Umbilical cord (tissue), 2 donors: ENCODE measurements around the gene IGF2R. TPM values are rescaled to one million over a fixed set of nuclear protein-coding genes. Genes with fewer than 3 reads are reported as not detected.

Experiments
- DNase-seq: peaks from one replicate; pipeline ENCODE4 v3.0.0-alpha.2; 2015; ENCODE audit warnings: low spot score
- total RNA-seq: library from RNA; depleted of rRNA; stranded (reverse); fragments of >200 nt; gene quantifications from one replicate; pipeline ENCODE4 v1.2.3, GENCODE V29; 2014; ENCODE audit warnings: low replicate concordance; ENCODE audit not compliant: insufficient read depth

The IGF2R gene
- total RNA-seq, 1 donor from 2014 or later = 54.2 TPM

GRCh38 chr6:160022793-160023192 lies 53.9 kb downstream of the IGF2R start:
- no peak for DNase-seq

- no peak for DNase-seq
These were observed 55.3 kb downstream of the IGF2R start for GRCh38 chr6:160024152-160024551.

GRCh38 chr6:160027076-160027475 lies 58.2 kb downstream of the IGF2R start:
- DNase-seq = no peak

GRCh38 chr6:160027931-160028330 lies 59.0 kb downstream of the IGF2R start:
- DNase-seq = no peak

- DNase-seq = no peak
These were observed 59.8 kb downstream of the IGF2R start for GRCh38 chr6:160028487-160029275.

GRCh38 chr6:160029525-160029924 lies 60.6 kb downstream of the IGF2R start:
- no peak for DNase-seq

- DNase-seq = peak; percentile 97
These were observed 61.2 kb downstream of the IGF2R start for GRCh38 chr6:160030103-160030502.

GRCh38 chr6:160031442-160031841 lies 62.6 kb downstream of the IGF2R start:
- no peak for DNase-seq

- DNase-seq = no peak
These were observed 63.0 kb downstream of the IGF2R start for GRCh38 chr6:160031871-160032270.

- no peak for DNase-seq
These were observed 63.7 kb downstream of the IGF2R start for GRCh38 chr6:160032538-160032937.

- DNase-seq = peak; percentile 18
These were observed 65.4 kb downstream of the IGF2R start for GRCh38 chr6:160034036-160034930.

- no peak for DNase-seq
These were observed 66.4 kb downstream of the IGF2R start for GRCh38 chr6:160035241-160035640.

GRCh38 chr6:160035693-160036330 lies 66.9 kb downstream of the IGF2R start:
- no peak for DNase-seq

- no peak for DNase-seq
These were observed 67.4 kb downstream of the IGF2R start for GRCh38 chr6:160036331-160036695.

GRCh38 chr6:160036790-160037206 lies 67.9 kb downstream of the IGF2R start:
- DNase-seq = peak; percentile 26

- DNase-seq = no peak
These were observed 69.6 kb downstream of the IGF2R start for GRCh38 chr6:160038479-160038878.

GRCh38 chr6:160039441-160039840 lies 70.6 kb downstream of the IGF2R start:
- no peak for DNase-seq

GRCh38 chr6:160040055-160040454 lies 71.2 kb downstream of the IGF2R start:
- DNase-seq = no peak

GRCh38 chr6:160040527-160041264 lies 71.8 kb downstream of the IGF2R start:
- DNase-seq = no peak

- no peak for DNase-seq
These were observed 72.7 kb downstream of the IGF2R start for GRCh38 chr6:160041608-160042007.

GRCh38 chr6:160042014-160042773 lies 73.3 kb downstream of the IGF2R start:
- DNase-seq = no peak
